ENCODE measurements around the gene TLR9. TPM values are rescaled to one million over a fixed set of nuclear protein-coding genes. Genes with fewer than 3 reads are reported as not detected.

Gene TLR9
- total and polyA plus RNA-seq, 4 experiments from 2014 or later = 2.3 to 3.0 TPM; not detected in 2

GRCh38 chr3:52216585-52217408 is 8.6 kb downstream of the TLR9 start:
- H3K27ac ChIP-seq (ENCODE audit: low read depth, low read length) = peak overlapping the region; percentile 60
- ChIA-PET POLR2A (ENCODE audit: partially characterized antibody) (interaction anchor here (0.9 to 13.6 kb wide), 17 partner anchors 10 to 234 kb away, joined by 3 to 156 read pairs (median 4); partner anchors contain the start of genes ACY1, ALAS1, DUSP7 and GLYCTK), CTCF (ENCODE audit: partially characterized antibody) (interaction anchor here (0.8 to 12.2 kb wide), 8 partner anchors 9 to 195 kb away, joined by 3 to 247 read pairs (median 7); partner anchors contain the start of genes TLR9, TWF2 and WDR82)
- Mint-ChIP-seq H3K27me3 (no peaks in the 10 kb centered on the region), H3K9me3 (no peaks in the 10 kb centered on the region), H3K4me3 (peak overlapping the region; percentile 45 to 91 (median 80)), H3K27ac (peak overlapping the region; percentile 84 to 97 (median 95)), H3K36me3 (peaks cover 30 to 42% of the 10 kb centered on the region in 2 donors), H3K4me1 (peaks cover 43 to 79% (median 57%) of the 10 kb centered on the region in 4 donors)
- intact Hi-C loops (cut with micrococcal nuclease) = loop anchor here (2.0 kb wide), 1 partner anchor 18 kb away; the partner anchor contains the start of gene ALAS1
- H3K4me3 ChIP-seq (ENCODE audit: low read length in 2 of 2) = peak overlapping the region; percentile 10 to 30
- peak; percentile 45 to 91 (median 49) for DNase-seq
- H3K36me3 ChIP-seq (ENCODE audit: insufficient read depth, low read length) = peaks cover 34% of the 10 kb centered on the region
- H3K4me1 ChIP-seq (ENCODE audit: insufficient read depth, low read length) = peaks cover 74% of the 10 kb centered on the region
- no peaks in the 10 kb centered on the region for H3K27me3 ChIP-seq (ENCODE audit: insufficient read depth, low read length)
- no peaks in the 10 kb centered on the region for H3K9me3 ChIP-seq (ENCODE audit: control insufficient read depth in 1 of 2, low read length in 2 of 2)

GRCh38 chr3:52215351-52215750 is 10.1 kb downstream of the TLR9 start:
- peaks cover 38 to 64% (median 47%) of the 10 kb centered on the region in 4 donors for H3K4me1 Mint-ChIP-seq

GRCh38 chr3:52213901-52214300 is 11.5 kb downstream of the TLR9 start:
- Mint-ChIP-seq H3K4me3 (no peak overlapping the region), H3K9me3 (no peaks in the 10 kb centered on the region), H3K27me3 (no peaks in the 10 kb centered on the region), H3K4me1 (peaks cover 32 to 51% (median 38%) of the 10 kb centered on the region in 4 donors), H3K36me3 (peaks cover 50 to 71% of the 10 kb centered on the region in 2 donors), H3K27ac (peak overlapping the region in 2 of 7 donors; percentile 62 to 84)
- peaks cover 45% of the 10 kb centered on the region for H3K4me1 ChIP-seq (ENCODE audit: insufficient read depth, low read length)
- no peak overlapping the region for H3K27ac ChIP-seq (ENCODE audit: low read depth, low read length)
- H3K36me3 ChIP-seq (ENCODE audit: insufficient read depth, low read length) = peaks cover 54% of the 10 kb centered on the region
- POLR2A ChIA-PET (ENCODE audit: partially characterized antibody) = interaction anchor here (1.7 kb wide), 1 partner anchor 25 kb away, joined by 6 read pairs; the partner anchor contains the start of gene TWF2
- H3K4me3 ChIP-seq (ENCODE audit: low read length in 2 of 2) = no peak overlapping the region
- no peaks in the 10 kb centered on the region for H3K27me3 ChIP-seq (ENCODE audit: insufficient read depth, low read length)
- intact Hi-C loops (cut with micrococcal nuclease) = no loop called here
- CTCF ChIA-PET (ENCODE audit: partially characterized antibody) = no interaction called here
- no peaks in the 10 kb centered on the region for H3K9me3 ChIP-seq (ENCODE audit: control insufficient read depth in 1 of 2, low read length in 2 of 2)
- no peak for DNase-seq

More at GRCh38 chr3:52215351-52215750, 10.1 kb downstream of the TLR9 start:
- Histone ChIP-seq H3K27ac (ENCODE audit: low read depth, low read length) (no peak overlapping the region), H3K36me3 (ENCODE audit: insufficient read depth, low read length) (peaks cover 48% of the 10 kb centered on the region), H3K9me3 (ENCODE audit: control insufficient read depth in 1 of 2, low read length in 2 of 2) (no peaks in the 10 kb centered on the region), H3K27me3 (ENCODE audit: insufficient read depth, low read length) (no peaks in the 10 kb centered on the region), H3K4me1 (ENCODE audit: insufficient read depth, low read length) (peaks cover 60% of the 10 kb centered on the region), H3K4me3 (ENCODE audit: low read length in 2 of 2) (no peak overlapping the region)
- intact Hi-C loops (cut with micrococcal nuclease) = no loop called here
- Mint-ChIP-seq H3K27me3 (no peaks in the 10 kb centered on the region), H3K36me3 (peaks cover 41 to 56% of the 10 kb centered on the region in 2 donors), H3K4me3 (peak overlapping the region in 6 of 8 donors; percentile 2 to 61 (median 32)), H3K27ac (peak overlapping the region; percentile 62 to 97 (median 84)), H3K9me3 (no peaks in the 10 kb centered on the region)
- DNase-seq = no peak
- POLR2A ChIA-PET (ENCODE audit: partially characterized antibody) = interaction anchor here (1.2 to 13.6 kb wide), 3 partner anchors 19 to 66 kb away, joined by 3 to 156 read pairs (median 6); partner anchors contain the start of genes TWF2 and WDR82
- CTCF ChIA-PET (ENCODE audit: partially characterized antibody) = interaction anchor here (1.1 kb wide), 1 partner anchor 16 kb away, joined by 3 read pairs; no protein-coding TSS in a partner anchor

- intact Hi-C loops (cut with micrococcal nuclease) = no loop called here
- no peak for DNase-seq
- Mint-ChIP-seq H3K27me3 (no peaks in the 10 kb centered on the region), H3K9me3 (no peaks in the 10 kb centered on the region), H3K36me3 (peaks cover 57 to 80% of the 10 kb centered on the region in 2 donors), H3K4me1 (peaks cover 24 to 42% (median 31%) of the 10 kb centered on the region in 4 donors), H3K4me3 (no peak overlapping the region), H3K27ac (peak overlapping the region in 1 of 7 donors; percentile 51)
- CTCF ChIA-PET (ENCODE audit: partially characterized antibody) = interaction anchor here (1.4 to 2.1 kb wide), 2 partner anchors 8 to 119 kb away, joined by 3 to 8 read pairs; no protein-coding TSS in a partner anchor
- Histone ChIP-seq H3K4me1 (ENCODE audit: insufficient read depth, low read length) (peaks cover 36% of the 10 kb centered on the region), H3K36me3 (ENCODE audit: insufficient read depth, low read length) (peaks cover 63% of the 10 kb centered on the region), H3K27ac (ENCODE audit: low read depth, low read length) (no peak overlapping the region), H3K4me3 (ENCODE audit: low read length in 2 of 2) (no peak overlapping the region), H3K9me3 (ENCODE audit: control insufficient read depth in 1 of 2, low read length in 2 of 2) (no peaks in the 10 kb centered on the region), H3K27me3 (ENCODE audit: insufficient read depth, low read length) (no peaks in the 10 kb centered on the region)
- POLR2A ChIA-PET (ENCODE audit: partially characterized antibody) = interaction anchor here (3.4 kb wide), 1 partner anchor 8 kb away, joined by 11 read pairs; no protein-coding TSS in a partner anchor
Measured at GRCh38 chr3:52213005-52213404, 12.4 kb downstream of the TLR9 start.

GRCh38 chr3:52211268-52211891 is 14.1 kb downstream of the TLR9 start:
- peaks cover 20% of the 10 kb centered on the region for H3K4me1 ChIP-seq (ENCODE audit: insufficient read depth, low read length)
- Mint-ChIP-seq H3K9me3 (no peaks in the 10 kb centered on the region), H3K4me1 (peaks cover 13 to 33% (median 16%) of the 10 kb centered on the region in 4 donors), H3K27ac (peak overlapping the region in 2 of 7 donors; percentile 27 to 48), H3K4me3 (no peak overlapping the region), H3K27me3 (no peaks in the 10 kb centered on the region), H3K36me3 (peaks cover 69 to 87% of the 10 kb centered on the region in 2 donors)
- intact Hi-C loops (cut with micrococcal nuclease) = no loop called here
- H3K27ac ChIP-seq (ENCODE audit: low read depth, low read length) = no peak overlapping the region
- H3K27me3 ChIP-seq (ENCODE audit: insufficient read depth, low read length) = no peaks in the 10 kb centered on the region
- no peak overlapping the region for H3K4me3 ChIP-seq (ENCODE audit: low read length in 2 of 2)
- ChIA-PET POLR2A (ENCODE audit: partially characterized antibody) (interaction anchor here (3.4 kb wide), 1 partner anchor 10 kb away, joined by 11 read pairs; no protein-coding TSS in a partner anchor), CTCF (ENCODE audit: partially characterized antibody) (interaction anchor here (1.4 to 3.1 kb wide), 3 partner anchors 9 to 127 kb away, joined by 3 to 13 read pairs (median 8); no protein-coding TSS in a partner anchor)
- H3K9me3 ChIP-seq (ENCODE audit: control insufficient read depth in 1 of 2, low read length in 2 of 2) = no peaks in the 10 kb centered on the region
- peaks cover 74% of the 10 kb centered on the region for H3K36me3 ChIP-seq (ENCODE audit: insufficient read depth, low read length)
- DNase-seq = no peak

GRCh38 chr3:52210550-52211046 is 14.8 kb downstream of the TLR9 start:
- Histone ChIP-seq H3K27ac (ENCODE audit: low read depth, low read length) (no peak overlapping the region), H3K4me1 (ENCODE audit: insufficient read depth, low read length) (peaks cover 12% of the 10 kb centered on the region), H3K4me3 (ENCODE audit: low read length in 2 of 2) (no peak overlapping the region), H3K36me3 (ENCODE audit: insufficient read depth, low read length) (peaks cover 82% of the 10 kb centered on the region), H3K27me3 (ENCODE audit: insufficient read depth, low read length) (no peaks in the 10 kb centered on the region), H3K9me3 (ENCODE audit: control insufficient read depth in 1 of 2, low read length in 2 of 2) (no peaks in the 10 kb centered on the region)
- intact Hi-C loops (cut with micrococcal nuclease) = no loop called here
- Mint-ChIP-seq H3K4me1 (peaks cover 14 to 28% (median 16%) of the 10 kb centered on the region in 4 donors), H3K9me3 (no peaks in the 10 kb centered on the region), H3K27ac (peak overlapping the region in 1 of 7 donors; percentile 27), H3K36me3 (peaks cover 75 to 93% of the 10 kb centered on the region in 2 donors), H3K27me3 (no peaks in the 10 kb centered on the region), H3K4me3 (no peak overlapping the region)
- ChIA-PET POLR2A (ENCODE audit: partially characterized antibody) (interaction anchor here (1.0 to 3.4 kb wide), 2 partner anchors 10 to 36 kb away, joined by 3 to 11 read pairs; no protein-coding TSS in a partner anchor), CTCF (ENCODE audit: partially characterized antibody) (interaction anchor here (1.0 to 3.1 kb wide), 3 partner anchors 10 to 128 kb away, joined by 3 to 13 read pairs (median 7); no protein-coding TSS in a partner anchor)
- DNase-seq = no peak

Measured in CD4-positive, alpha-beta memory T cell (primary cell).